HepG2 (cell line): ENCODE data around the gene ZC3H7B. TPM values are rescaled to one million over a fixed set of nuclear protein-coding genes. Genes with fewer than 3 reads are reported as not detected.

Experiments
- BCL6 ChIP-seq: IDR thresholded peaks from 2 replicates; pipeline ENCODE4 v1.6.1; 2016; ENCODE audit warnings: missing genetic modification reagents, missing compliant biosample characterization
- ELF1 ChIP-seq: sonication (generic); formaldehyde crosslinking; IDR thresholded peaks from 2 replicates; pipeline ENCODE4 v1.4.0; 2020; ENCODE audit warnings: missing genetic modification reagents
- MIER2 ChIP-seq: IDR thresholded peaks from 2 replicates; pipeline ENCODE4 v1.6.1; 2016; ENCODE audit warnings: missing biosample characterization, missing genetic modification reagents
- MLXIP ChIP-seq: sonication (generic); formaldehyde crosslinking; IDR thresholded peaks from 2 replicates; pipeline ENCODE4 v1.9.0; 2021; ENCODE audit warnings: missing genetic modification reagents, borderline replicate concordance
- PHF21A ChIP-seq: sonication (generic); formaldehyde crosslinking; IDR thresholded peaks from 2 replicates; pipeline ENCODE4 v1.5.0; 2020; ENCODE audit warnings: mild to moderate bottlenecking, missing genetic modification reagents
- PREB ChIP-seq: sonication (generic); formaldehyde crosslinking; IDR thresholded peaks from 2 replicates; pipeline ENCODE4 v1.4.0; 2020; ENCODE audit warnings: missing genetic modification reagents
- SMYD3 ChIP-seq: sonication (generic); formaldehyde crosslinking; IDR thresholded peaks from 2 replicates; pipeline ENCODE4 v1.8.1; 2023; ENCODE audit warnings: mild to moderate bottlenecking, missing genetic modification reagents
- SNAPC4 ChIP-seq: sonication (generic); formaldehyde crosslinking; IDR thresholded peaks from 2 replicates; pipeline ENCODE4 v1.4.0; 2020; ENCODE audit warnings: mild to moderate bottlenecking, missing genetic modification reagents
- SYNCRIP ChIP-seq: fragments of 200-400 bp; formaldehyde crosslinking; IDR thresholded peaks from 2 replicates; pipeline ENCODE4 v1.6.1; 2018; ENCODE audit warnings: mild to moderate bottlenecking, low read depth, low read length; ENCODE audit not compliant: insufficient read depth
- TBP ChIP-seq: sonication (generic); formaldehyde crosslinking; IDR thresholded peaks from 2 replicates; pipeline ENCODE4 v1.5.0; 2020; ENCODE audit warnings: missing genetic modification reagents
- ZFP90 ChIP-seq: sonication (generic); formaldehyde crosslinking; IDR thresholded peaks from 2 replicates; pipeline ENCODE4 v1.8.0; 2022; ENCODE audit warnings: missing genetic modification reagents, mild to moderate bottlenecking, inconsistent platforms, borderline replicate concordance
- ZNF224 ChIP-seq: sonication (generic); formaldehyde crosslinking; IDR thresholded peaks from 2 replicates; pipeline ENCODE4 v1.5.0; 2020; ENCODE audit warnings: mild to moderate bottlenecking, missing genetic modification reagents
- ZNF260 ChIP-seq: sonication (generic); formaldehyde crosslinking; IDR thresholded peaks from 2 replicates; pipeline ENCODE4 v1.4.0; 2020; ENCODE audit warnings: missing genetic modification reagents, low read depth, mild to moderate bottlenecking, borderline replicate concordance
- ZNF263 ChIP-seq: sonication (generic); formaldehyde crosslinking; IDR thresholded peaks from 2 replicates; pipeline ENCODE4 v1.4.0; 2020; ENCODE audit warnings: missing genetic modification reagents
- ZNF414 ChIP-seq: sonication (generic); formaldehyde crosslinking; IDR thresholded peaks from 2 replicates; pipeline ENCODE4 v1.5.0; 2020; ENCODE audit warnings: missing genetic modification reagents
- ZNF746 ChIP-seq: sonication (generic); formaldehyde crosslinking; IDR thresholded peaks from 2 replicates; pipeline ENCODE4 v1.8.0; 2022; ENCODE audit warnings: mild to moderate bottlenecking, missing genetic modification reagents
- polyA plus RNA-seq, 8 experiments: library from polyadenylated mRNA; depleted of rRNA in 3 of 8; stranded (reverse) in 7 of 8; unstranded in 1 of 8; fragments of >200 nt; fragmentation: Illumina TruSeq in 4 of 8; extraction: Trizol in 4 of 8; gene quantifications; 2 replicates each; pipeline versions ENCODE4 v1.2.1 to v1.2.3, GENCODE V29; 2011 to 2016; ENCODE audit warnings: low read depth in 4 of 8, missing spikeins in 1 of 8, mixed read lengths in 1 of 8; ENCODE audit not compliant: insufficient read depth in 1 of 8
- total RNA-seq, 5 experiments: library from RNA; depleted of rRNA; stranded (reverse); fragments of >200 nt; fragmentation: Illumina TruSeq; extraction: Trizol; gene quantifications; 2 replicates each; pipeline ENCODE4 v1.2.3, GENCODE V29; 2016; ENCODE audit warnings: low read depth in 1 of 5
- TF ChIP-seq, protein P1 (sequence below): sonication (generic); formaldehyde crosslinking; IDR thresholded peaks from 2 replicates; pipeline ENCODE4 v1.5.0; 2020; ENCODE audit warnings: missing genetic modification reagents, mild to moderate bottlenecking, borderline replicate concordance
- TF ChIP-seq, protein P2 (sequence below): IDR thresholded peaks from 2 replicates; pipeline ENCODE4 v1.6.1; 2016; ENCODE audit warnings: low read depth, control low read depth

ZC3H7B gene
- total and polyA plus RNA-seq, 2 of the 13 experiments (the other 11 are each of a cell fraction or from before 2014, with no cell fraction given): 26.4 to 37.2 TPM

GRCh38 chr22:41308544-41308947 lies 7.2 kb downstream of the ZC3H7B start (continued):
- TF ChIP-seq SNAPC4 (CRISPR knock-in tag) (peak; percentile 45; the same call in 1 of the 2 replicates), ZNF414 (CRISPR knock-in tag) (peak; percentile 48; the same call in 1 of the 2 replicates), SMYD3 (0 out of 2 replicates have a peak, but pooled peaks have one; percentile 61), MIER2 (CRISPR knock-in tag) (no peak), TBP (CRISPR knock-in tag) (no peak), ZNF260 (CRISPR knock-in tag) (no peak), ZFP90 (no peak), PHF21A (CRISPR knock-in tag) (peak; percentile 65; the same call in 1 of the 2 replicates), SYNCRIP (no peak), MLXIP (CRISPR knock-in tag) (peak; percentile 62; the same call in 1 of the 2 replicates), BCL6 (CRISPR knock-in tag) (peak; percentile 60), ZNF224 (CRISPR knock-in tag) (no peak), ELF1 (peak; percentile 44; the same call in 1 of the 2 replicates), PREB (CRISPR knock-in tag) (no peak), ZNF746 (CRISPR knock-in tag) (no peak; the same call in 1 of the 2 replicates), ZNF263 (CRISPR knock-in tag) (peak; percentile 76)
- TF ChIP-seq, protein P1, sequence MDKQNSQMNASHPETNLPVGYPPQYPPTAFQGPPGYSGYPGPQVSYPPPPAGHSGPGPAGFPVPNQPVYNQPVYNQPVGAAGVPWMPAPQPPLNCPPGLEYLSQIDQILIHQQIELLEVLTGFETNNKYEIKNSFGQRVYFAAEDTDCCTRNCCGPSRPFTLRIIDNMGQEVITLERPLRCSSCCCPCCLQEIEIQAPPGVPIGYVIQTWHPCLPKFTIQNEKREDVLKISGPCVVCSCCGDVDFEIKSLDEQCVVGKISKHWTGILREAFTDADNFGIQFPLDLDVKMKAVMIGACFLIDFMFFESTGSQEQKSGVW (CRISPR knock-in tag): no peak
- TF ChIP-seq, protein P2, sequence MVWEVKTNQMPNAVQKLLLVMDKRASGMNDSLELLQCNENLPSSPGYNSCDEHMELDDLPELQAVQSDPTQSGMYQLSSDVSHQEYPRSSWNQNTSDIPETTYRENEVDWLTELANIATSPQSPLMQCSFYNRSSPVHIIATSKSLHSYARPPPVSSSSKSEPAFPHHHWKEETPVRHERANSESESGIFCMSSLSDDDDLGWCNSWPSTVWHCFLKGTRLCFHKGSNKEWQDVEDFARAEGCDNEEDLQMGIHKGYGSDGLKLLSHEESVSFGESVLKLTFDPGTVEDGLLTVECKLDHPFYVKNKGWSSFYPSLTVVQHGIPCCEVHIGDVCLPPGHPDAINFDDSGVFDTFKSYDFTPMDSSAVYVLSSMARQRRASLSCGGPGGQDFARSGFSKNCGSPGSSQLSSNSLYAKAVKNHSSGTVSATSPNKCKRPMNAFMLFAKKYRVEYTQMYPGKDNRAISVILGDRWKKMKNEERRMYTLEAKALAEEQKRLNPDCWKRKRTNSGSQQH (CRISPR knock-in tag): peak; percentile 51; the same call in 1 of the 2 replicates
